DND-41 (cell line): Measurements from ENCODE around the gene SEPHS1.
A peak's percentile ranks its signal among the peaks of the same experiment; 100 is the strongest.

ENCODE experiments used
- ATAC-seq: fragments of 200-7000 bp; cut with Tn5 transposase; 3 replicates; pipeline ENCODE4 v1.9.1; 2021; ENCODE audit warnings: low read depth; ENCODE audit not compliant: insufficient read depth
- DNase-seq: peaks from one replicate; pipeline ENCODE4 v3.0.0-alpha.2; 2020
- H2AFZ ChIP-seq: 2 replicates; pipeline ENCODE4 v1.6.0; 2012; ENCODE audit warnings: low read depth, low read length
- H3K27ac ChIP-seq: 2 replicates; pipeline ENCODE4 v1.5.1; 2012; ENCODE audit warnings: low read length, inconsistent platforms
- H3K27me3 ChIP-seq: fragments of 200-600 bp; sonication (generic); 2 replicates; pipeline ENCODE4 v1.6.0; 2012; ENCODE audit warnings: low read length, mild to moderate bottlenecking, inconsistent platforms; ENCODE audit not compliant: insufficient read depth, poor library complexity
- H3K36me3 ChIP-seq: 2 replicates; pipeline ENCODE4 v1.5.1; 2012; ENCODE audit warnings: low read length, inconsistent platforms; ENCODE audit not compliant: insufficient read depth
- H3K4me1 ChIP-seq: 2 replicates; pipeline ENCODE4 v1.5.1; 2012; ENCODE audit warnings: mild to moderate bottlenecking, low read length; ENCODE audit not compliant: insufficient read depth
- H3K4me2 ChIP-seq: 2 replicates; pipeline ENCODE4 v1.6.0; 2012; ENCODE audit warnings: mild to moderate bottlenecking, moderate library complexity, low read length, inconsistent platforms; ENCODE audit not compliant: insufficient read depth
- H3K4me3 ChIP-seq, 2 experiments: fragments of 200-600 bp in 1 of 2; shearing (Covaris generic) in 1 of 2; 2 replicates each; pipeline ENCODE4 v1.5.1; 2012 to 2016; ENCODE audit warnings: inconsistent platforms in 2 of 2, low read length in 2 of 2, mild to moderate bottlenecking in 2 of 2, low read depth in 1 of 2, moderate library complexity in 1 of 2
- H3K79me2 ChIP-seq: 2 replicates; pipeline ENCODE4 v1.6.0; 2012; ENCODE audit warnings: low read length, inconsistent platforms; ENCODE audit not compliant: insufficient read depth
- H3K9ac ChIP-seq: 2 replicates; pipeline ENCODE4 v1.6.0; 2012; ENCODE audit warnings: low read depth, mild to moderate bottlenecking, inconsistent platforms, low read length, moderate library complexity
- H3K9me3 ChIP-seq: 2 replicates; pipeline ENCODE4 v1.5.1; 2012; ENCODE audit warnings: low read length, moderate library complexity, mild to moderate bottlenecking, inconsistent platforms; ENCODE audit not compliant: insufficient read depth, severe bottlenecking
- H4K20me1 ChIP-seq: 2 replicates; pipeline ENCODE4 v1.6.0; 2012; ENCODE audit warnings: low read length; ENCODE audit not compliant: insufficient read depth
- CTCF ChIP-seq: IDR thresholded peaks from 2 replicates; pipeline ENCODE4 v1.5.1; 2012; ENCODE audit warnings: borderline replicate concordance, low read length, moderate library complexity, mild to moderate bottlenecking; ENCODE audit not compliant: poor library complexity, severe bottlenecking; ENCODE audit errors: extremely low read depth
- EZH2 ChIP-seq: IDR thresholded peaks from 3 replicates; pipeline ENCODE4 v1.6.1; 2012; ENCODE audit warnings: borderline replicate concordance, low read depth, mild to moderate bottlenecking, moderate library complexity, low read length, inconsistent platforms; ENCODE audit not compliant: severe bottlenecking

Gene SEPHS1

GRCh38 chr10:13340626-13341376, 7.3 kb downstream of the SEPHS1 start:
- Histone ChIP-seq H3K36me3 (peaks cover 83% of the 10 kb centered on the region), H3K9ac (no peak overlapping the region), H3K4me3 (no peak overlapping the region), H4K20me1 (peaks cover 50% of the 10 kb centered on the region), H3K27ac (no peak overlapping the region), H2AFZ (no peak overlapping the region), H3K4me2 (no peak overlapping the region), H3K27me3 (no peaks in the 10 kb centered on the region), H3K4me1 (peaks cover 33% of the 10 kb centered on the region), H3K79me2 (peaks cover 98% of the 10 kb centered on the region), H3K9me3 (no peaks in the 10 kb centered on the region)
- DNase-seq (peak; percentile 34), ATAC-seq (peak; percentile 73)
- TF ChIP-seq EZH2: no peak

- TF ChIP-seq EZH2 (no peak), CTCF (no peak)
- Histone ChIP-seq H3K36me3 (peaks cover 87% of the 10 kb centered on the region), H4K20me1 (peaks cover 50% of the 10 kb centered on the region), H3K79me2 (peaks cover 96% of the 10 kb centered on the region), H3K27me3 (no peaks in the 10 kb centered on the region), H3K9me3 (no peaks in the 10 kb centered on the region), H3K27ac (no peak overlapping the region; the same call in 1 of the 2 replicates), H3K4me3 (no peak overlapping the region), H3K4me1 (peaks cover 26% of the 10 kb centered on the region), H2AFZ (no peak overlapping the region), H3K4me2 (no peak overlapping the region), H3K9ac (no peak overlapping the region)
- no peak for ATAC-seq
- no peak for DNase-seq
Measured at GRCh38 chr10:13340068-13340467, 8.0 kb downstream of the SEPHS1 start.

- H3K4me1 ChIP-seq: peaks cover 13% of the 10 kb centered on the region
- no peak overlapping the region for H3K4me2 ChIP-seq
- peaks cover 89% of the 10 kb centered on the region for H3K36me3 ChIP-seq
- H4K20me1 ChIP-seq: peaks cover 49% of the 10 kb centered on the region
- H3K79me2 ChIP-seq: peaks cover 90% of the 10 kb centered on the region
- no peak overlapping the region for H3K27ac ChIP-seq
- no peaks in the 10 kb centered on the region for H3K9me3 ChIP-seq
- DNase-seq: no peak
- ATAC-seq: no peak
- no peak overlapping the region for H3K9ac ChIP-seq
- H3K4me3 ChIP-seq: no peak overlapping the region
- no peak overlapping the region for H2AFZ ChIP-seq
- no peak for TF ChIP-seq CTCF
- H3K27me3 ChIP-seq: no peaks in the 10 kb centered on the region
Measured at GRCh38 chr10:13338390-13339110, 9.5 kb downstream of the SEPHS1 start.

- Histone ChIP-seq H3K4me1 (peaks cover 7% of the 10 kb centered on the region), H3K27me3 (no peaks in the 10 kb centered on the region), H3K9ac (no peak overlapping the region), H3K27ac (no peak overlapping the region), H3K79me2 (peaks cover 83% of the 10 kb centered on the region), H4K20me1 (peaks cover 45% of the 10 kb centered on the region), H3K9me3 (no peaks in the 10 kb centered on the region), H2AFZ (no peak overlapping the region), H3K4me2 (no peak overlapping the region), H3K4me3 (no peak overlapping the region), H3K36me3 (peaks cover 89% of the 10 kb centered on the region)
- TF ChIP-seq EZH2 (no peak), CTCF (no peak)
- DNase-seq (no peak), ATAC-seq (no peak)
Measured at GRCh38 chr10:13337827-13338196, 10.3 kb downstream of the SEPHS1 start.
